ENCODE data around the gene ZNF253. TPM values are rescaled to one million over a fixed set of nuclear protein-coding genes. Genes with fewer than 3 reads are reported as not detected.
"Not testable (repeated sequence)": the region's sequence is repeated elsewhere in the genome, so short reads cannot be mapped to it uniquely, and the experiment has no call there.

ZNF253 gene
- total and polyA plus RNA-seq, 3 donors from 2014 or later = 4.1 to 15.3 (median 10.2) TPM

- Histone ChIP-seq H3K4me1 (no peaks in the 10 kb centered on the region), H3K36me3 (ENCODE audit: low read depth, missing control alignments) (no peaks in the 10 kb centered on the region), H3K27me3 (no peaks in the 10 kb centered on the region), H3K4me3 (no peak overlapping the region), H3K27ac (no peak overlapping the region), H3K9me3 (no peaks in the 10 kb centered on the region)
- intact Hi-C loops (cut with DNase I; ENCODE audit: low total_unique reads) = no loop called here
- TF ChIP-seq CTCF (IDR thresholded peaks at IDR 0.05) (no peak), POLR2A (IDR thresholded peaks at IDR 0.05) (no peak)
- DNase-seq = no peak
- 100% methylated on average over 1 of the region's 1 CpG for WGBS, 2 donors
Observed at GRCh38 chr19:19884583-19884982, 18.9 kb downstream of the ZNF253 start.

- H3K27ac ChIP-seq; H3K4me1 ChIP-seq; DNase-seq; H3K4me3 ChIP-seq; H3K27me3 ChIP-seq; intact Hi-C loops (cut with DNase I; ENCODE audit: low total_unique reads); H3K9me3 ChIP-seq; H3K36me3 ChIP-seq (ENCODE audit: low read depth, missing control alignments): not testable (repeated sequence)
- WGBS, 2 donors = 98 to 99% methylated on average over 3 of the region's 3 CpGs
Observed at GRCh38 chr19:19892055-19892941, 26.6 kb downstream of the ZNF253 start.

- no peaks in the 10 kb centered on the region for H3K27me3 ChIP-seq
- peak overlapping the region; percentile 70 to 83 for H3K4me3 ChIP-seq
- H3K36me3 ChIP-seq (ENCODE audit: low read depth, missing control alignments) = no peaks in the 10 kb centered on the region
- WGBS, 2 donors = 1 to 3% methylated on average over 9 of the region's 9 CpGs
- no peaks in the 10 kb centered on the region for H3K9me3 ChIP-seq
- intact Hi-C loops (cut with DNase I; ENCODE audit: low total_unique reads) = no loop called here
- DNase-seq = no peak
- H3K4me1 ChIP-seq = peaks cover 9% of the 10 kb centered on the region
- TF ChIP-seq POLR2A (IDR thresholded peaks at IDR 0.05) (no peak), CTCF (IDR thresholded peaks at IDR 0.05) (no peak)
- H3K27ac ChIP-seq = no peak overlapping the region
Observed at GRCh38 chr19:19900139-19900728, 34.6 kb downstream of the ZNF253 start.

- H3K9me3 ChIP-seq = no peaks in the 10 kb centered on the region
- no peaks in the 10 kb centered on the region for H3K36me3 ChIP-seq (ENCODE audit: low read depth, missing control alignments)
- TF ChIP-seq CTCF (IDR thresholded peaks at IDR 0.05) (no peak), POLR2A (IDR thresholded peaks at IDR 0.05) (peak; percentile 66)
- peak within 1 kb of the TSS; percentile 70 to 83 for H3K4me3 ChIP-seq
- peaks cover 9% of the 10 kb centered on the region for H3K4me1 ChIP-seq
- H3K27me3 ChIP-seq = no peaks in the 10 kb centered on the region
- H3K27ac ChIP-seq = peak within 1 kb of the TSS; percentile 75 to 91
- intact Hi-C loops (cut with DNase I; ENCODE audit: low total_unique reads) = no loop called here
- 1% methylated on average over 18 to 34 of the region's 35 CpGs for WGBS, 2 donors
- peak; percentile 98 for DNase-seq
Observed at GRCh38 chr19:19900729-19901444, 35.2 kb downstream of the ZNF253 start, which contains the start of gene ZNF93. TSS of gene ZNF93 (plus strand) at chr19:19900946. CDS start at chr19:19901089, 143 bp downstream.

- H3K4me1 ChIP-seq; H3K27me3 ChIP-seq; DNase-seq; H3K9me3 ChIP-seq; H3K36me3 ChIP-seq (ENCODE audit: low read depth, missing control alignments); H3K4me3 ChIP-seq; intact Hi-C loops (cut with DNase I; ENCODE audit: low total_unique reads); H3K27ac ChIP-seq: not testable (repeated sequence)
- 84 to 88% methylated on average over 3 of the region's 3 CpGs for WGBS, 2 donors
Observed at GRCh38 chr19:19907551-19907950, 41.9 kb downstream of the ZNF253 start.
